ENCODE data around the gene L1TD1.
"Not testable (repeated sequence)": the region's sequence is repeated elsewhere in the genome, so short reads cannot be mapped to it uniquely, and the experiment has no call there.

GRCh38 chr1:62182157-62182556, 12.5 kb upstream of the L1TD1 start:
- TF ChIP-seq CTCF, POLR2A (IDR thresholded peaks at IDR 0.05): not testable (repeated sequence)

Measured in Peyer's patch (tissue), 4 donors.